Measurements from ENCODE around the gene PCSK1.

PCSK1 gene

GRCh38 chr5:96455789-96456188 lies 22.7 kb upstream of the PCSK1 start:
- no peak overlapping the region for H3K23ac ChIP-seq (ENCODE audit: low read depth, low read length, poor library complexity)
- no peak overlapping the region for H3K4me2 ChIP-seq (ENCODE audit: insufficient read depth, low read length, poor library complexity, severe bottlenecking)
- H4K8ac ChIP-seq (ENCODE audit: low read depth, low read length): no peak overlapping the region
- no peaks in the 10 kb centered on the region for H3K27me3 ChIP-seq (ENCODE audit: control insufficient read depth in 3 of 3, insufficient read depth in 3 of 3, low read depth in 1 of 3, low read length in 3 of 3)
- H3K4me3 ChIP-seq (ENCODE audit: low read length in 2 of 2): no peak overlapping the region
- H2AFZ ChIP-seq (ENCODE audit: low read length): no peak overlapping the region
- no peak overlapping the region for H2AK5ac ChIP-seq (ENCODE audit: low read depth, low read length)
- H3K4me1 ChIP-seq (ENCODE audit: control insufficient read depth in 2 of 2, insufficient read depth in 1 of 2, low read depth in 1 of 2, low read length in 2 of 2): no peaks in the 10 kb centered on the region
- no peak overlapping the region for H3K4ac ChIP-seq (ENCODE audit: low read length)
- H2BK12ac ChIP-seq (ENCODE audit: low read length): no peak overlapping the region
- DNase-seq (ENCODE audit: low spot score): no peak
- WGBS, 2 donors (ENCODE audit: extremely low coverage in 2 of 2, insufficient read length in 2 of 2, insufficient replicate concordance in 1 of 2): no CpG with 5 or more reads among the region's 4 CpGs
- H4K91ac ChIP-seq (ENCODE audit: low read depth, low read length, poor library complexity): no peak overlapping the region
- no peak overlapping the region for H2BK120ac ChIP-seq (ENCODE audit: low read depth, low read length)
- peaks cover 2% of the 10 kb centered on the region for H3K79me1 ChIP-seq (ENCODE audit: low read depth, low read length)
- H3K9me3 ChIP-seq (replicated peaks in 1 of 2; ENCODE audit: control insufficient read depth in 2 of 2, insufficient read depth in 1 of 2, low read depth in 1 of 2, low read length in 2 of 2): no peaks in the 10 kb centered on the region
- no peak overlapping the region for H3K9ac ChIP-seq (ENCODE audit: low read depth, low read length, poor library complexity)
- no peak overlapping the region for H3K27ac ChIP-seq (replicated peaks; ENCODE audit: low read length)
- no peak overlapping the region for H2BK5ac ChIP-seq (ENCODE audit: low read length)
- no peak overlapping the region for H3K14ac ChIP-seq (ENCODE audit: low read length)
- no peak overlapping the region for H2BK15ac ChIP-seq (ENCODE audit: low read length)
- H3K18ac ChIP-seq (ENCODE audit: low read length): no peak overlapping the region
- H3K36me3 ChIP-seq (replicated peaks in 1 of 2; ENCODE audit: control insufficient read depth in 2 of 2, insufficient read depth in 2 of 2, low read length in 2 of 2): no peaks in the 10 kb centered on the region

GRCh38 chr5:96453394-96453793 lies 20.3 kb upstream of the PCSK1 start:
- H3K9me3 ChIP-seq (replicated peaks in 1 of 2; ENCODE audit: control insufficient read depth in 2 of 2, insufficient read depth in 1 of 2, low read depth in 1 of 2, low read length in 2 of 2): no peaks in the 10 kb centered on the region
- H2BK15ac ChIP-seq (ENCODE audit: low read length): no peak overlapping the region
- no peak for DNase-seq (ENCODE audit: low spot score)
- no peak overlapping the region for H3K18ac ChIP-seq (ENCODE audit: low read length)
- no peak overlapping the region for H3K23ac ChIP-seq (ENCODE audit: low read depth, low read length, poor library complexity)
- no peak overlapping the region for H3K4ac ChIP-seq (ENCODE audit: low read length)
- no peak overlapping the region for H3K27ac ChIP-seq (replicated peaks; ENCODE audit: low read length)
- no peak overlapping the region for H4K91ac ChIP-seq (ENCODE audit: low read depth, low read length, poor library complexity)
- H2BK5ac ChIP-seq (ENCODE audit: low read length): no peak overlapping the region
- no peak overlapping the region for H2AFZ ChIP-seq (ENCODE audit: low read length)
- H3K27me3 ChIP-seq (ENCODE audit: control insufficient read depth in 3 of 3, insufficient read depth in 3 of 3, low read depth in 1 of 3, low read length in 3 of 3): no peaks in the 10 kb centered on the region
- no peak overlapping the region for H4K8ac ChIP-seq (ENCODE audit: low read depth, low read length)
- H3K79me1 ChIP-seq (ENCODE audit: low read depth, low read length): no peaks in the 10 kb centered on the region
- H2AK5ac ChIP-seq (ENCODE audit: low read depth, low read length): no peak overlapping the region
- H3K9ac ChIP-seq (ENCODE audit: low read depth, low read length, poor library complexity): no peak overlapping the region
- no CpG with 5 or more reads among the region's 3 CpGs for WGBS, 2 donors (ENCODE audit: extremely low coverage in 2 of 2, insufficient read length in 2 of 2, insufficient replicate concordance in 1 of 2)
- no peaks in the 10 kb centered on the region for H3K36me3 ChIP-seq (replicated peaks in 1 of 2; ENCODE audit: control insufficient read depth in 2 of 2, insufficient read depth in 2 of 2, low read length in 2 of 2)
- no peak overlapping the region for H2BK120ac ChIP-seq (ENCODE audit: low read depth, low read length)
- no peak overlapping the region for H3K14ac ChIP-seq (ENCODE audit: low read length)
- H3K4me3 ChIP-seq (ENCODE audit: low read length in 2 of 2): no peak overlapping the region
- no peak overlapping the region for H3K4me2 ChIP-seq (ENCODE audit: insufficient read depth, low read length, poor library complexity, severe bottlenecking)
- H2BK12ac ChIP-seq (ENCODE audit: low read length): no peak overlapping the region
- no peaks in the 10 kb centered on the region for H3K4me1 ChIP-seq (ENCODE audit: control insufficient read depth in 2 of 2, insufficient read depth in 1 of 2, low read depth in 1 of 2, low read length in 2 of 2)

GRCh38 chr5:96447949-96448348 lies 14.9 kb upstream of the PCSK1 start:
- no peaks in the 10 kb centered on the region for H3K9me3 ChIP-seq (replicated peaks in 1 of 2; ENCODE audit: control insufficient read depth in 2 of 2, insufficient read depth in 1 of 2, low read depth in 1 of 2, low read length in 2 of 2)
- H3K4ac ChIP-seq (ENCODE audit: low read length): no peak overlapping the region
- no peak for DNase-seq (ENCODE audit: low spot score)
- H3K9ac ChIP-seq (ENCODE audit: low read depth, low read length, poor library complexity): no peak overlapping the region
- no peak overlapping the region for H2AK5ac ChIP-seq (ENCODE audit: low read depth, low read length)
- no peak overlapping the region for H3K14ac ChIP-seq (ENCODE audit: low read length)
- no peaks in the 10 kb centered on the region for H3K4me1 ChIP-seq (ENCODE audit: control insufficient read depth in 2 of 2, insufficient read depth in 1 of 2, low read depth in 1 of 2, low read length in 2 of 2)
- H2BK15ac ChIP-seq (ENCODE audit: low read length): no peak overlapping the region
- no peak overlapping the region for H2BK12ac ChIP-seq (ENCODE audit: low read length)
- no peaks in the 10 kb centered on the region for H3K79me1 ChIP-seq (ENCODE audit: low read depth, low read length)
- no peak overlapping the region for H3K23ac ChIP-seq (ENCODE audit: low read depth, low read length, poor library complexity)
- H3K4me3 ChIP-seq (ENCODE audit: low read length in 2 of 2): no peak overlapping the region
- no CpG with 5 or more reads among the region's 1 CpG for WGBS, 2 donors (ENCODE audit: extremely low coverage in 2 of 2, insufficient read length in 2 of 2, insufficient replicate concordance in 1 of 2)
- H2BK120ac ChIP-seq (ENCODE audit: low read depth, low read length): no peak overlapping the region
- no peak overlapping the region for H2BK5ac ChIP-seq (ENCODE audit: low read length)
- peaks cover 0 to 8% (median 0%) of the 10 kb centered on the region in 3 experiments for H3K27me3 ChIP-seq (ENCODE audit: control insufficient read depth in 3 of 3, insufficient read depth in 3 of 3, low read depth in 1 of 3, low read length in 3 of 3)
- no peak overlapping the region for H3K18ac ChIP-seq (ENCODE audit: low read length)
- H4K91ac ChIP-seq (ENCODE audit: low read depth, low read length, poor library complexity): no peak overlapping the region
- H4K8ac ChIP-seq (ENCODE audit: low read depth, low read length): no peak overlapping the region
- no peak overlapping the region for H3K27ac ChIP-seq (replicated peaks; ENCODE audit: low read length)
- no peak overlapping the region for H2AFZ ChIP-seq (ENCODE audit: low read length)
- no peaks in the 10 kb centered on the region for H3K36me3 ChIP-seq (replicated peaks in 1 of 2; ENCODE audit: control insufficient read depth in 2 of 2, insufficient read depth in 2 of 2, low read length in 2 of 2)
- H3K4me2 ChIP-seq (ENCODE audit: insufficient read depth, low read length, poor library complexity, severe bottlenecking): no peak overlapping the region

GRCh38 chr5:96440185-96440538 lies 7.1 kb upstream of the PCSK1 start:
- WGBS, 2 donors (ENCODE audit: extremely low coverage in 2 of 2, insufficient read length in 2 of 2, insufficient replicate concordance in 1 of 2): no CpG with 5 or more reads among the region's 2 CpGs
- no peak for DNase-seq (ENCODE audit: low spot score)
- Histone ChIP-seq H3K9ac (ENCODE audit: low read depth, low read length, poor library complexity) (no peak overlapping the region), H3K27ac (replicated peaks; ENCODE audit: low read length) (no peak overlapping the region), H2AFZ (ENCODE audit: low read length) (no peak overlapping the region), H3K79me1 (ENCODE audit: low read depth, low read length) (no peaks in the 10 kb centered on the region), H3K18ac (ENCODE audit: low read length) (no peak overlapping the region), H2BK12ac (ENCODE audit: low read length) (no peak overlapping the region), H3K27me3 (ENCODE audit: control insufficient read depth in 3 of 3, insufficient read depth in 3 of 3, low read depth in 1 of 3, low read length in 3 of 3) (peaks cover 0 to 19% (median 0%) of the 10 kb centered on the region in 3 experiments), H4K91ac (ENCODE audit: low read depth, low read length, poor library complexity) (no peak overlapping the region), H3K23ac (ENCODE audit: low read depth, low read length, poor library complexity) (no peak overlapping the region), H2AK5ac (ENCODE audit: low read depth, low read length) (no peak overlapping the region), H2BK15ac (ENCODE audit: low read length) (no peak overlapping the region), H2BK120ac (ENCODE audit: low read depth, low read length) (no peak overlapping the region), H3K4me3 (ENCODE audit: low read length in 2 of 2) (no peak overlapping the region), H3K9me3 (replicated peaks in 1 of 2; ENCODE audit: control insufficient read depth in 2 of 2, insufficient read depth in 1 of 2, low read depth in 1 of 2, low read length in 2 of 2) (no peaks in the 10 kb centered on the region), H3K36me3 (replicated peaks in 1 of 2; ENCODE audit: control insufficient read depth in 2 of 2, insufficient read depth in 2 of 2, low read length in 2 of 2) (no peaks in the 10 kb centered on the region), H4K8ac (ENCODE audit: low read depth, low read length) (no peak overlapping the region), H3K4me1 (ENCODE audit: control insufficient read depth in 2 of 2, insufficient read depth in 1 of 2, low read depth in 1 of 2, low read length in 2 of 2) (no peaks in the 10 kb centered on the region), H3K14ac (ENCODE audit: low read length) (no peak overlapping the region), H2BK5ac (ENCODE audit: low read length) (no peak overlapping the region), H3K4ac (ENCODE audit: low read length) (no peak overlapping the region), H3K4me2 (ENCODE audit: insufficient read depth, low read length, poor library complexity, severe bottlenecking) (no peak overlapping the region)
